ENCODE results near the gene SLC37A1.

- TF ChIP-seq REST (IDR thresholded peaks at IDR 0.05) (no peak), CTCF (IDR thresholded peaks at IDR 0.05; ENCODE audit: low read depth, low read length, missing input control) (no peak), HNF4A (conservative IDR thresholded peaks at IDR 0.05) (no peak), EGR1 (IDR thresholded peaks at IDR 0.05; ENCODE audit: low read depth in 2 of 2) (no peak), SP1 (IDR thresholded peaks at IDR 0.05) (no peak), YY1 (IDR thresholded peaks at IDR 0.05) (no peak), RAD21 (IDR thresholded peaks at IDR 0.05) (no peak), RXRA (IDR thresholded peaks at IDR 0.05) (no peak), TAF1 (conservative IDR thresholded peaks at IDR 0.05) (no peak), NR2F2 (IDR thresholded peaks at IDR 0.05) (no peak), MAX (IDR thresholded peaks at IDR 0.05) (no peak), ZBTB33 (IDR thresholded peaks at IDR 0.05) (no peak)
These were observed 70.0 kb downstream of the SLC37A1 start for GRCh38 chr21:42583477-42584295.

Measured in liver (tissue), 3 donors.